Measurements from ENCODE around the gene IL21R.

DNA sequence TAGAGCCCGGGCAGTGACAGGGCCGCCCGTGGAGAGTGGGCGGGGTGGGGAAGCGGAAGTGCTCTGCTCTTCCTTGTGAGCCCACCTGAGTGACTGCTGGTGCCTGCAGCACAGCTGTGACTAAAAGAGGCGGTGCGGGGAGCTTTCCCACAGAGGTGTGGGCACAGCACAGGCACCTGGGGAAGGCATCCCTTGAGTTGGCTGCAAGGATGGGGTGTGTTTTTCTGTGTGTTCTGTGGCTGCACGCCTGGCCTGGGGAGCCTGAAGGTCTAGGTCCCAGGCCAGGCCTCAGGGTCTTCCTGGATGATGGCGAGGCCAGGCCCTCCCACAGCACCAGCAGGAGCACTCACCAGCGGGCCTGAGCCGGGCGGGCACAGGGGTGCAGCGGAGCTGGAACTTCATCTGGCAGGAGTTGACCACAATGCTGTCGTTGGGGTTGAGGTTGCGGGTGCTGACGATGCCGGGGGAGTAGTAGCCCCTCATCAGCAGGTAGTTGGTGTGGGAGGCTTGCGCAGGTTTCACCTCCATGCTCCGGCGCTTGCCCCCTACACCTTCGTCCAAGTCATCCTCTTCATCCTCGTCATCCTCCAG lies 67.1 kb downstream of the IL21R start:
- no peak for TF ChIP-seq EZH2 (IDR thresholded peaks at IDR 0.05; ENCODE audit: borderline replicate concordance, low read depth, low read length, severe bottlenecking)
- TF ChIP-seq FOS (IDR thresholded peaks at IDR 0.05; ENCODE audit: borderline replicate concordance, insufficient read depth, low read length), result no peak
- TF ChIP-seq, protein P1, sequence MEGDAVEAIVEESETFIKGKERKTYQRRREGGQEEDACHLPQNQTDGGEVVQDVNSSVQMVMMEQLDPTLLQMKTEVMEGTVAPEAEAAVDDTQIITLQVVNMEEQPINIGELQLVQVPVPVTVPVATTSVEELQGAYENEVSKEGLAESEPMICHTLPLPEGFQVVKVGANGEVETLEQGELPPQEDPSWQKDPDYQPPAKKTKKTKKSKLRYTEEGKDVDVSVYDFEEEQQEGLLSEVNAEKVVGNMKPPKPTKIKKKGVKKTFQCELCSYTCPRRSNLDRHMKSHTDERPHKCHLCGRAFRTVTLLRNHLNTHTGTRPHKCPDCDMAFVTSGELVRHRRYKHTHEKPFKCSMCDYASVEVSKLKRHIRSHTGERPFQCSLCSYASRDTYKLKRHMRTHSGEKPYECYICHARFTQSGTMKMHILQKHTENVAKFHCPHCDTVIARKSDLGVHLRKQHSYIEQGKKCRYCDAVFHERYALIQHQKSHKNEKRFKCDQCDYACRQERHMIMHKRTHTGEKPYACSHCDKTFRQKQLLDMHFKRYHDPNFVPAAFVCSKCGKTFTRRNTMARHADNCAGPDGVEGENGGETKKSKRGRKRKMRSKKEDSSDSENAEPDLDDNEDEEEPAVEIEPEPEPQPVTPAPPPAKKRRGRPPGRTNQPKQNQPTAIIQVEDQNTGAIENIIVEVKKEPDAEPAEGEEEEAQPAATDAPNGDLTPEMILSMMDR (IDR thresholded peaks at IDR 0.05; ENCODE audit: extremely low read depth in 1 of 2, insufficient read depth in 1 of 2, low read depth in 1 of 2, low read length in 2 of 2), result no peak
